Spinal cord (tissue), 10 donors: ENCODE data around the gene NSD1. TPM values are rescaled to one million over a fixed set of nuclear protein-coding genes. Genes with fewer than 3 reads are reported as not detected.
"Not testable (repeated sequence)": the region's sequence is repeated elsewhere in the genome, so short reads cannot be mapped to it uniquely, and the experiment has no call there.

Experiments
- DNase-seq, 6 donors: peaks; one replicate each; pipeline versions ENCODE4 v3.0.0 to v3.0.0-alpha.2; 2013 to 2015; ENCODE audit warnings: low spot score in 6 of 6, low read depth in 4 of 6
- H3K27ac ChIP-seq: one replicate; pipeline ENCODE4 v1.5.1; 2013; ENCODE audit warnings: low read depth, low read length, control low read depth
- H3K27me3 ChIP-seq: one replicate; pipeline ENCODE4 v1.6.1; 2013; ENCODE audit warnings: low read length; ENCODE audit not compliant: control insufficient read depth, insufficient read depth
- H3K36me3 ChIP-seq: one replicate; pipeline ENCODE4 v1.6.1; 2013; ENCODE audit warnings: low read length; ENCODE audit not compliant: control insufficient read depth, insufficient read depth
- H3K4me1 ChIP-seq: one replicate; pipeline ENCODE4 v1.6.1; 2013; ENCODE audit warnings: low read length; ENCODE audit not compliant: control insufficient read depth, insufficient read depth
- H3K4me3 ChIP-seq: one replicate; pipeline ENCODE4 v1.5.1; 2013; ENCODE audit warnings: low read depth, low read length, control low read depth
- H3K9me3 ChIP-seq: one replicate; pipeline ENCODE4 v1.6.1; 2013; ENCODE audit warnings: low read length; ENCODE audit not compliant: control insufficient read depth, insufficient read depth
- WGBS: methylation state at CpG from one replicate; pipeline ENCODE4 v1.1.5; 2013; ENCODE audit warnings: missing lambda C conversion rate; ENCODE audit not compliant: insufficient coverage; 5-methylcytosine and 5-hydroxymethylcytosine counted together
- polyA plus RNA-seq, 2 donors: library from polyadenylated mRNA; unstranded; fragments of 120-200 nt; gene quantifications; one replicate each; pipeline ENCODE4 v1.2.1, GENCODE V29; 2013; ENCODE audit not compliant: insufficient read length in 2 of 2
- total RNA-seq, 2 donors: library from RNA; depleted of rRNA in 1 of 2; stranded (reverse); fragments of 120-200 nt in 1 of 2; fragments of >200 nt in 1 of 2; gene quantifications; one replicate each; pipeline versions ENCODE4 v1.2.3 to v1.2.4, GENCODE V29; 2013 to 2014
- donor health status: healthy.

NSD1 gene
- total and polyA plus RNA-seq, 4 donors = 43.0 to 77.2 (median 58.7) TPM

DNA sequence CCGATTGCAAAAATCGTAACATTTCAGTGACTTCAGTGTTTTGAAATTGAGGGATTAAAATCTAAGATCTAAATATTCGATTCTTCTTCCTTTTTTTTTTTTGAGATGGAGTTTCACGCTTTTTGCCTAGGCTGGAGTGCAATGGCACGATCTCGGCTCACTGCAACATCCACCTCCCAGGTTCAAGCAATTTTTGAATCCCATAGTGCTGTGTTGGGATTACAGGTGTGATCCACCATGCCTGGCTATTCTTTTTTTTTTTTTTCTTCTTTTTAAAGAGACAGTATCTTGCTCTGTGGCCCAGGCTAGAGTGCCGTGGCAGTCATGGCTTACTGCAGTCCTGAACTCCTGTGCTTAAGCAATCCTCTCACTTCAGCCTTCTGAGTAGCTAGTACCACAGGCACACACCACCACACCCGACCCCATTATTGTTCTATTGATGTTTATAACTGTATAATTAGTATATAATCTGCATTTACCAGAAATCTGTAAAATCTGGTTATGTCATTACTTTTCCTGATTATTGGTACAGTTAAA lies 42.7 kb downstream of the NSD1 start:
- H3K9me3 ChIP-seq = no peaks in the 10 kb centered on the region
- 90% methylated on average over 2 of the region's 8 CpGs for WGBS
- H3K27me3 ChIP-seq = no peaks in the 10 kb centered on the region
- no peak overlapping the region for H3K4me3 ChIP-seq
- H3K36me3 ChIP-seq = peaks cover 4% of the 10 kb centered on the region
- no peak overlapping the region for H3K27ac ChIP-seq
- DNase-seq = no peak
- no peaks in the 10 kb centered on the region for H3K4me1 ChIP-seq

DNA sequence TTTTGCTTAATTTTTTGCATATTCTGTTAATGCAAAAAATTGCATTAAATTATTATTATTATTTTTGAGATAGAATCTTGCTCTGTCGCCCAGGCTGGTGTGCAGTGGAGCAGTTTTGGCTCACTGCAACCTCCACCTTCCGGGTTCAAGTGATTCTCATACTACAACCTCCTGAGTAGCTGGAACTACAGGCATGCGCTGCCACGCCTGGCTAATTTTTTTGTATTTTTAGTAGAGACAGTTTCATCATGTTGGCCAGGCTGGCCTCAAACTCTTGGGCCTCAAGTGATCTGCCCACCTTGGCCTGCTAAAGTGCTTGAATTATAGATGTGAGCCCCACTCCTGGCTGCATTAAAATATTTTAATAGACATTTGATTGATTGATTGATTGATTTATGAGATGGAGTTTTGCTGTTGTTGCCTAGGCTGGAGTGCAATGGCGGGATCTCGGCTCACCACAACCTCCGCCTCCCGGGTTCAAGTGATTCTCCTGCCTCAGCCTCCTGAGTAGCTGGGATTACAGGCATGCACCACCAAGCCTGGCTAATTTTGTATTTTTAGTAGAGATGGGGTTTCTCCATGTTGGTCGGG lies 44.4 kb downstream of the NSD1 start:
- 100% methylated on average over 3 of the region's 9 CpGs for WGBS
- H3K9me3 ChIP-seq, H3K36me3 ChIP-seq, H3K27ac ChIP-seq, H3K4me3 ChIP-seq, H3K4me1 ChIP-seq, H3K27me3 ChIP-seq, DNase-seq: not testable (repeated sequence)

DNA sequence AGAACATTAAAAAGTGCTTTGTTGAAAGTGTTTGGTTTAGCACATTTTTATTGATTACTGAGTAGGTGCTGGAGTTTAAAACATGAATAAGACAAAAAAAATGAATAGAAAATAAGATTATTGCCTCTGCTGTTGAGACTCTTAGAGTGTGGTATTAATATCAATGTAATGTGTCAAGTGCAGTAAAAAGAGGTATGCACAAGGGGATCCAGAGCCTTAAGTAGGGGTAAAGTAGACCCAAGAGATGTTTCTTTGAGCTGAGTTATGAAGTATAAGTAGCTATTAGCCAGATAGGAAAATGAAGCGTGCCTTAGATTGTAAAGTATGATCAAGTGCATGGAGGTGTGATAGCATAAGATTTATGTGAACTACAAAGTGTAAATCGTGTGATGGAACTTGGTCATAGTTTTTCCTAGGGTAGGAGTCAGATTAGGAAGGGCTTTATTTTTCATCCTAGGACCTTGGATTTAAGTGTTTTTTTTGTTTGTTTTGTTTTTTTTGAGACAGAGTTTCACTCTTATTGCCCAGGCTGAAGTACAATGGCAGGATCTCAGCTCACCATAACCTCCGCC lies 45.2 kb downstream of the NSD1 start:
- H3K36me3 ChIP-seq = peaks cover 7% of the 10 kb centered on the region
- H3K9me3 ChIP-seq = no peaks in the 10 kb centered on the region
- no peak overlapping the region for H3K27ac ChIP-seq
- no peaks in the 10 kb centered on the region for H3K27me3 ChIP-seq
- DNase-seq = peak in 1 of 6 donors; percentile 52
- H3K4me3 ChIP-seq = no peak overlapping the region
- no peaks in the 10 kb centered on the region for H3K4me1 ChIP-seq
- 83% methylated on average over 2 of the region's 3 CpGs for WGBS

DNA sequence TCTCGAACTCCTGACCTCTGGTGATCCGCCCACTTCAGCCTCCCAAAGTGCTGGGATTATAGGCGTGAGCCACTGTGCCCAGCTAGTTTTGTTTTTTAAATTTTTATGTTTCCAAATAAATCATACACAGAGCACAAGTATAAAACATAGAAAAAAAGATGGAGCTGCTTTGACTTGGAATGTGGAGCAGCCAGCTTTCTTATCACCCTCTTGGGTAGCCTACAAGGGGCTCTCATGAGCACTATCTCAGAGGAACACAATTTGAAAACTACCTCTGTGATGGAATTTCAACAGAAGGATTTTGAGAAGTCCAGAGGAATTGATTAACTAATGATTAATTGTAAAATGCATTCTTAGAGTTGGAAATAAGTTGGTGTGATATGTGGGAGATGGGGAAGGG lies 45.9 kb downstream of the NSD1 start:
- H3K27ac ChIP-seq = no peak overlapping the region
- no peaks in the 10 kb centered on the region for H3K9me3 ChIP-seq
- H3K4me3 ChIP-seq = no peak overlapping the region
- peaks cover 7% of the 10 kb centered on the region for H3K36me3 ChIP-seq
- no peak for DNase-seq
- no peaks in the 10 kb centered on the region for H3K4me1 ChIP-seq
- 100% methylated on average over 1 of the region's 3 CpGs for WGBS
- no peaks in the 10 kb centered on the region for H3K27me3 ChIP-seq

DNA sequence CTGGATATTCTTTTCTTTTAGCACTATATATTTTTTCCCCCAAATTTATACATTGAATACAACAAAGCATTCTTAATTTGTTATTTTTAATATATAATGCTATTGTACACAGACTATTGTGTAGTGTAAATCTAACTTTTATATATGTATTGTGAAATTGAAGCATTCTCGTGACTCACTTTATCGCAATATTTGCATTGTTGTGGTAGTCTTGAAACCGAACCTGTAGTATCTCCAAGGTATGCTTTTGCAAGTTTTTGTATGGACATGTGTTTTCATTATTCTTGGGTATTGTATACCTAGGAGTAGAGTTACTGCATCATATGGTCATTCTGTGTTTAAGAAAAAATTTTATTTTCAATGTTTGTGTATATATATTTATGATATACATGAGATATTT lies 49.6 kb downstream of the NSD1 start:
- Histone ChIP-seq H3K4me3 (no peak overlapping the region), H3K4me1 (no peaks in the 10 kb centered on the region), H3K36me3 (peaks cover 6% of the 10 kb centered on the region), H3K27ac (no peak overlapping the region), H3K9me3 (no peaks in the 10 kb centered on the region), H3K27me3 (no peaks in the 10 kb centered on the region)
- no CpG with 5 or more reads among the region's 3 CpGs for WGBS
- DNase-seq = no peak

DNA sequence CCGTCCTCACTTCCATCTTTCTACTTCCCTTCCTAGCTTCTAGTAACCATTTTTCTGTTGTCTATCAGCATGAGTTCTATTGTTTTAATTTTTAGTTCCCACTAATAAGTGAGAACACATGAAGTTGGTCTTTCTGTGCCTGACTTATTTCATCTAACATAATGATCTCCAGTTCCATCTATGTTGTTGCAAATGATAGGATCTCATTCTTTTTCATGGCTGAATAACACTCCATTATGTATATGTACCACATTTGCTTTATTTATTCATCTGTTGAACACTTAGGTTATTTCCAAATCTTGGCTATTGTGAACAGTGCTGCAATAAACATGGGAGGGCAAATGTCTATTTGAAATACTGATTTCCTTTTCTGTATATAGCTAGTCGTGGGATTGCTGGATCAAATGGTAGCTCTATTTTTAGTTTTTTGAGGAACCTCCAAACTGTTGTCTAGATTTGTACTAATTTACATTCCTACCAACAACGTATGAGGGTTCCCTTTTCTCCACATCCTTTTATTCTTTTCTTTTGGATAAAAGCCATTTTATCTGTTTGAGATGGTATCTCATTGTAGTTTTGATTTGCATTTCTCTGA lies 50.3 kb downstream of the NSD1 start:
- DNase-seq = no peak
- Histone ChIP-seq H3K27ac (no peak overlapping the region), H3K4me3 (no peak overlapping the region), H3K27me3 (no peaks in the 10 kb centered on the region), H3K36me3 (peaks cover 6% of the 10 kb centered on the region), H3K4me1 (no peaks in the 10 kb centered on the region), H3K9me3 (no peaks in the 10 kb centered on the region)
- no CpG with 5 or more reads among the region's 3 CpGs for WGBS

DNA sequence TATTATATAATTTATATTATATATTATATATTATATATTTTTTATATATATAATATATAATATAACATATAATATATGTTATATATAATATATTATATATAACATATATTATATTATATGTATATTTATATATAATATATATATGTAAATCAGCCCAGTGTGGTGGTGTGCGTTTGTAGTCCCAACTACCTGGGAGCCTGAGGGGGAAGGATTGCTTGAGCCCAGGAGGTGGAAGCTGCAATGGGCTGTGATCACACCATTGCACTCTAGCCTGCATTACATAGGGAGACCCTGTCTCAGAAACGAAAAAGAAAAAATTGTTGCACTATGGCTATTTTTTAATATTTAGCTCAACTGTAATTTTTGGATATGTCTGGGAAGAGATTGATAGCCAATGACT lies 52.4 kb downstream of the NSD1 start:
- no peak for DNase-seq
- no peaks in the 10 kb centered on the region for H3K4me1 ChIP-seq
- H3K36me3 ChIP-seq = peaks cover 6% of the 10 kb centered on the region
- no CpG with 5 or more reads among the region's 2 CpGs for WGBS
- no peaks in the 10 kb centered on the region for H3K9me3 ChIP-seq
- H3K27me3 ChIP-seq = no peaks in the 10 kb centered on the region
- no peak overlapping the region for H3K27ac ChIP-seq
- H3K4me3 ChIP-seq = no peak overlapping the region

DNA sequence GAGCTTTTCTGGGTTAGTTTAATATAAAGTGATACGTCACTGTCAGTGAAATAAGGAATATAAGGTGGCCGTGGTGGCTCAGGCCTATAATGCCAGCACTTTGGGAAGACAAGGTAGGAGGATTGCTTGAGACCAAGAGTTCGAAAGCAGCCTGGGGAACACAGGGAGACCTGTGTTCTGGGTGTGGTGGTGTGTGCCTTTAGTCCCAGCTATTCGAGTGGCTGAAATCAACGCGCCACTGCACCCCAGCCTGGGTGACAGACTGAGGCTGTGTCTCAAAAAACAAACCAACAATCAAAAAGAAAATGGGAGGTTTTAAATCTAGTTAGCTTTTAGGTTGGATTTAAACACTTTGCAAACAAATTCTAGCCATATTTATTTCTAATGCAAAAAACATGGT lies 53.1 kb downstream of the NSD1 start:
- no peaks in the 10 kb centered on the region for H3K4me1 ChIP-seq
- no peak overlapping the region for H3K27ac ChIP-seq
- DNase-seq = no peak
- H3K27me3 ChIP-seq = no peaks in the 10 kb centered on the region
- H3K36me3 ChIP-seq = peaks cover 4% of the 10 kb centered on the region
- H3K4me3 ChIP-seq = no peak overlapping the region
- H3K9me3 ChIP-seq = no peaks in the 10 kb centered on the region
- WGBS = 94% methylated on average over 3 of the region's 6 CpGs

DNA sequence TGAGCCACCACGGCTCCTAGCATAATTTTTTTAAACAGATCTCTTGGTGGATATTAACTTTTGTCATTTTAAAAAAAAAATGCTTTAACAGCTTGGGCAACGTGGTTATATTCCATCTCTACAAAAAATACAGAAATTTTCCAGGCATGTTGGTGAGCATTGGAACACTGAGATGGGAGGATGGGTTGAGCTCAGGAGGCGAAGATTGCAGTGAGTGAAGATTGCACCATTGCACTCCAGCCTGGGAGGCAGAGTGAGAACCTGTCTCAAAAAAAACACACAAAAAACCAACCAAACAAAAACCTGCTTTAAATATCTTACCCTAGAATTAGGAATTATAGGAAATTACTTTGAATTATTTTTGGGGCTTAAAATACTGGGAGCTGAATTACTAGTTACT lies 55.2 kb downstream of the NSD1 start:
- H3K27ac ChIP-seq = no peak overlapping the region
- H3K27me3 ChIP-seq = no peaks in the 10 kb centered on the region
- no peak for DNase-seq
- no peak overlapping the region for H3K4me3 ChIP-seq
- peaks cover 14% of the 10 kb centered on the region for H3K36me3 ChIP-seq
- WGBS = no CpG with 5 or more reads among the region's 3 CpGs
- no peaks in the 10 kb centered on the region for H3K4me1 ChIP-seq
- no peaks in the 10 kb centered on the region for H3K9me3 ChIP-seq

DNA sequence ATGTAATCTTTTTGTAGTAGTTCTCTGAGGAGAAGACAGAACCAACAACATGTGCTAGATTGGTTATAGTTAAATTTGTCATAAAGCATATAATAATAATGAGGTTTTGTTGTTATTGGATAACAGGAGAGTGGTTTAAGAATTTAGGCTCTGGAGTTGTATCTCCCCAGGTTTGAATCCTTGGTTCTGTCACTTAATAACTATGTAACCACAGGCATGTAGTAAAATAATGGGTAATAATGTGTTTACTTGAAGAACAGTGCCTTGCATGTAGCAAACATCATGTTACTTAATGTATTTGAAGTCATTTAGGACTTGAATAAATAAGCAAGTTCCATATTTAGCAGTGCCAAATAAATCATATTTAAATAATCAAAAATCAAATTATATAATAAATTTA lies 55.8 kb downstream of the NSD1 start:
- Histone ChIP-seq H3K36me3 (peaks cover 17% of the 10 kb centered on the region), H3K9me3 (no peaks in the 10 kb centered on the region), H3K4me3 (no peak overlapping the region), H3K27ac (no peak overlapping the region), H3K4me1 (no peaks in the 10 kb centered on the region), H3K27me3 (no peaks in the 10 kb centered on the region)
- DNase-seq = no peak
